GM19025 (cell line): ENCODE results near the gene ERBB4.
"Not testable (repeated sequence)": the region's sequence is repeated elsewhere in the genome, so short reads cannot be mapped to it uniquely, and the experiment has no call there.

ENCODE experiments used
- ATAC-seq: cut with Tn5 transposase; IDR thresholded peaks from one replicate; pipeline ENCODE4 v1.9.1; 2021; ENCODE audit warnings: mild to moderate bottlenecking, low read depth, moderate library complexity; ENCODE audit not compliant: unreplicated experiment

The ERBB4 gene

DNA sequence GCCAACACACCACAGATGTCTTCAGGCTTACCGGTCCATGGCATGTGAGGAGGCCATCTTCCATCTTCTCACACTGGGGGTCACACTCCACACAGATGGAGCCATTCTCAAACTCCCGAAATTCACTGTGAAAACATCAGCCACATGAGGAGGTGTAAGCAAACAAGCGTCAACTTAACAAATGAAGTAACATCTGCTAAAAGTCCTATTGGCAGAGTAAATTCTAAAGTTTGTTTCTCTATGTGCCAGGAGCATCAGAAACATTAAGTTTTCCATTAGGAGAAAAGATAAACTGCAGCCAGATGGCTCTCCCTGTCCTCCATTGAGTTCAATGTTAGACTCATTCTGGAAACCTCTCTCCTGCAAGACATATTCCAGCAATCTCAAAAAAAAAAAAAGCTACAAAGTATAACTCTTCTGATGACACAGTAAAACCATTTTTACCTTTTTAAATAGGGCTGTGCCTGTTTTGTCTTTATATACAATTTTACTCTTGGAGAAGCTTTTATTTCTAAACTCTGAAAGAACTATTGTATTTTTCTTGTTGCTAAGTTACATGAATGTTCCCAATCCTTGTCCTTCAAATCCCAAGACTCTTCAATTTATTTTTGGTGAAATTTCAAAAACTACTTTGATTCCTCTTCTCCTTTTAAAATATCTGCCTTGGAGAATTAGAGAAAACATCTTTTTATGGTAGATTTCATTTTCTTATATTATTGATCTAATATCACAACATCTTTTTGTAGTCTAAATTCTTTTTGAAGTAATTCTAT is 865.3 kb downstream of the ERBB4 start:
- ATAC-seq: no peak

DNA sequence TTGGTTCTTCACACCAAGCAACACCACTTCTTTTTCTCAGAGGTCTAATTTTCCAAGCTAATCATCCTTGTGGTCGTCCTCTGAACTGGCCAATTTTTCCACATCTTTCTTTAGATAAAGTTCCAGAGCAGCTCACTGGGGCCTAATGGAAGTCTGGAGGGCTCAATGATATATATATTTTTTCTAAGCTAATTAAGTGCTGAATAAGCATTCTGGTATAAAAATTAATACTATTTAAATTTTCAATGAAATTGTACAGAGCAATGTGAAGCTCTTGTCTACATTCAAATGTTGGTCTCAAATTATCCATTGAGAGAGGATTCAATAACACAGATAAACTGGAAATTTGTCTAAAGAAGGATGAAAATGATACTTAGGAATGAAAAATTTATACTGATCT is 866.6 kb downstream of the ERBB4 start:
- no peak for ATAC-seq

DNA sequence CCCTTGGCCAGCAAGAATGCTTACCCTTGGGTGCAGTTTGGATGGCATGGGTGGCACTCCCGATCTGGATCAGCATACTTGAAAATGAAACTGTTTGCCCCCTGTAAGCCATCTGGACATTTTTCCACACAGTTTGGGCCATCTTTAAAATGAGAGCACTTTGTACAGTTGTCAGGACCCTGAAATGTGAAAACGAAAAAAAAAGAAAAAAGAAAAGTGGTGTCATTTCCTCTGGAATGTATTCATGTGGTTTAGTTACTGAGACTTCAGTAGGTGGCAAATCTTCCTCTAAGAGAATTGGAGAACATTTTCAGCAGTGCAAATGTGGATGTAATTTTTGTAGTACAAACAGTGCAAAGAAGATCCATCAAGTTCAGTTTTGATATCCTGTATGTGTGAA is 873.3 kb downstream of the ERBB4 start:
- ATAC-seq: no peak

DNA sequence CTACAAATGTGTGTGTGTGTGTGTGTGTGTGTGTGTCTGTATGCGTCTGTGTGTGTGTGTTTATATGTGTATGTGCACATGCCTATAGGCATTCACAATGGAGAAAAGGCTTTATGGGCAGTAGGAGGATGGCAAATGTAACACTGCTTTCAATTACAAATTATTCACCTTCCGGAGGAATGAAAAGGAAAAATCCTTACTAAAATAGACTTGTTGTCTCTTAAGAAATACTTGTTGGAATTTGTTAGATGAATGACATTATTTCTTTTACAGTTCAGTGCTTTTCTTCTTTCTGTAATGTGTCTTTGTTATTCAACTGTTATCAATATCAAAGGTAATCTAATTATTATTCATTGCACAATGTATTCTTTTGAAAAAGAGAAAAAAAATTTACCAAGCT is 874.3 kb downstream of the ERBB4 start:
- no peak for ATAC-seq

DNA sequence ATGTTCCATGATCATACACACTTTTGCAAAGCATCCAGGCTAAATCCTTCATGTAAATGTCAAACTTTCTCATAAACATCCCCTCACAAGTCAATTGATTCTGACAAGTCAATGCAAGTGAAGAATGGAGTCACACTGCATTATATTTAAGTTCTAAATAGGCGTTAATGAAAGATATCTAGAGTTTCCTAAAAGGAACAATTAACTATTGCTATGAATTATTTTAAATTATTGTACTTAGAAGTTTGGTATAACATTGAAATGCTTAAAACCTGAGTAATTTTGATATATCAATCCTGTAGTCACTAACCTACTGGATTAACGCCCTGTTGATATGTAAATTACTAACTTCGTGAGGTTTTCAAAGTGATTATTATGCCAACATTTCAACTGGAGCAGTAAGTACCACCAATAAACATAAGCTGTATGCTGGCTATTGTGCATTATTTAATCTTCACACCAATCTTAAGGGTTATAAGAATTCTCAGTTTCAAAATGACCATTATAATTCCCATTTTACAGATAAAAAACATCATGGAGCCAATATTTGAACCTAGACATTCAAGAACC is 884.3 kb downstream of the ERBB4 start:
- no peak for ATAC-seq

DNA sequence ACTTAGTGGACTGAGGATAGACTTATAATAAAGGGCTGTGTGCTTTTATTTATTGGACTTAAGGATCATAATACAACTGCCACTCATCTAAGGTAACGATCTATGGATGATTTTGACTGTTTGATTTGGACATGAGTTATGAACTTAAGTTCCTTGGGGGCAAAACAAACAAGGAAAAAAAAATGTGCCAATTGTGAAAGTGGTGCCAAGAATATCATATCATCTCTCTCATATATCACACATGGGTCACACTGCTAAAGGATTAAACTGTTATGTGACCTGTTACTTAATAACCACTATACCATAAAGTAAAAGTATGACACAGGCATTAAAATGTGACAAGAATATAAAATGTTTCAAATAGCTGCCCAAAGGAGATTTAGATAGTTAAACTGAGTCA is 886.3 kb downstream of the ERBB4 start:
- no peak for ATAC-seq

DNA sequence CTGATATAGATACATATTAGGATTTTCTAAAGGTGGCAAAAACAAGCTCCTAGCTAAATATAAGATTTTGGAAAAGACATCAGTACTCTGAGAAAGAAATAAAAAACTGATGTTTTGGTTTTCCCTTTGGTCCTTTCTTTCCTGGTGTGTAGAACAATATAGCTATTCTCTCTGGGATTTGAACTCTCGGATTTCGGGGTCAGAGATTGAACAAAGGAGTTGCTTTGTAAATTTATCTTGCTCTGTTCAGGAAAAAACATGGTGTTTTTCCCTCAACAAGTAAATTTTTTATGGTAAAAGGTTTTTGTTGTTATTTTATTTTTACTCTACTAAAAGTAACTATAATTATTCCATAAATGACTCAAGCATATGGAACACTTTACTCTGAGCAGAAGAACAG is 889.3 kb downstream of the ERBB4 start:
- ATAC-seq: no peak

DNA sequence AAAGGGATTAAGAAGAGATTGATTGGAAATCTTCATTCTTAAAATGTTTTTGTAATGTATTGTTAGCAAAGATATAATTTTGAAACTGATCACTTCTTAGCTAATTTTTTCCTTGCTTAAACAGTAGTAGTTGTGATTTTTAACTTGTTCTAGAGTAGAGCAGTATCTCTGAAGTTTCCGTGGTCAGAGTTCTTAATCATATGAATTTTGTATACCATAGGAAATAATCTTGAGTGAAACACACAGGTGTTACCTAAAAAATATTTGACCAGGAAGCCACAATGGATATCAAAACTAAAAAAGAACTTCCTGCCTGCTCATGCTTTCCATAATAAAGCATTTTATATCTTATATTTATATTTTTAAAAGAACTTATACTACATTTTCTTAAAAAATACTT is 907.1 kb downstream of the ERBB4 start:
- ATAC-seq: no peak

DNA sequence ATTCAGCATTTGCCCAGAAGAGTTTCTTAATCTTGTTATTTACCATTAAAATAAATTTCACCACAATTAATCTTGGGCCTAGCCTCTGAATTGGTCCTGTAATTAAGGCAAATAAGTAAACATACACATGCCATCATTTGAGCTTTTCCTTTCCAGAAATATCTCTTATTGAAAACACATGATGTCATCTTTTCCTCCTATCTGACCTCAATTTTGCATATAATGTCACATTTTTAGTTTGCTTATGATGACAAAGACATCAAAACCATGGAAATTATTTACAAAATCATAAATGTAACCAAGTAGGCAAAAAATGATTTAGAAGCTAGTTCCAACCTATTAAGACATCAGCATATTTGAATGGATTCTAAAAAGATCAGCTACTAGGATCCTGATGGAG is 915.5 kb downstream of the ERBB4 start:
- ATAC-seq: no peak

DNA sequence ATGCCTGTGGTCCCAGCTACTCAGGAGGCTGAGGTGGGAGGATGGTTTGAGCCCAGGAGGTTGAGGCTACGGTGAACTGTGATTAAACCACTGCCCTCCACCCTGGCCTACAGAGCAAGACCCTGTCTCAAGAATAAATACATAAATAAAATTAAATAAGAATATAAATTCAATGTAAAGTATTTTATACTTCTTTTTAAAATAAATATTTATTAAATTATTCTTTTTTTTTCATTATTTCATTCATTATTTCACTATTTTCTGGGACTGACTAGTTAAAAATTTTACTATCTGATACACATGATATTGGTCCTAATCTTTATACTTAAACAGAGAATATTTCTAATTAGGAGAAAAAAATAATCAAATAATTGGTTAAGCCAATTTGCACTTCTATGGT is 917.6 kb downstream of the ERBB4 start:
- no peak for ATAC-seq

DNA sequence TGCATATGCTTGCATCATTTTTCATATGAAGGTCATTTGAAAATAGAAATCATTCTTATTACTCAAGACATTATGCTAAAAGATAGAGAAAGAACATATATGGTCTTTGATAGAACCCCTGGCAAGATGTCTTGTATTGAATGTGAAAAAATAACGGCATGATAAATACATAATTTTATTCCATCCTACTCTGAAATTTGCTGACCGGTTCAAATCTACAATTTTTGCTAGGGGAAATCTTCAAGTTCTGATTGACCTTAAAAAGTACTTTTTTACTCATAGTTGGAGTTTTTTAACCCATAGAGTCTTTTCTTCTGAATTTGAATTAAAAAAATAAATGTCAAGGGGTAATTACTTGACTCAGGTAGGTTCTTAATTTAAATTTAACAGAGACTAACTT is 920.8 kb downstream of the ERBB4 start:
- ATAC-seq: no peak

DNA sequence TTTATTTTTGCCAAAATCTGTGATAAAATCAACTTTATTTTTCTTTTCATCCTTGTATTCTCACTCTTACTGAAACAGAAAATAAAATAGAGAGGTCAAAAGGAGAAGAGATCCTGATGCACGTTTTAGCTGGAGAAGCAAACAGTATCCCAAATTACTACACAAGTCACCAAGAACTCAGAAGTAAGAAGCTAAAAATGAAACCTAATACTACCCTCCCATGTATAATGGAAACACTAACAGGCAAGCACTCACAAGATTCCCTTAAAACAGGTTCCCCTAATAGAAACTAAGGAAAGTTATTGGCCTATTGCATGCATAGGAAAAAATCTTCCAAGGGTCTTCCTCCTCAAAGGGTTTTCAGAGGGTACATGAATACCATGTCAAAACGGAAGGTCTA is 927.0 kb downstream of the ERBB4 start:
- no peak for ATAC-seq

DNA sequence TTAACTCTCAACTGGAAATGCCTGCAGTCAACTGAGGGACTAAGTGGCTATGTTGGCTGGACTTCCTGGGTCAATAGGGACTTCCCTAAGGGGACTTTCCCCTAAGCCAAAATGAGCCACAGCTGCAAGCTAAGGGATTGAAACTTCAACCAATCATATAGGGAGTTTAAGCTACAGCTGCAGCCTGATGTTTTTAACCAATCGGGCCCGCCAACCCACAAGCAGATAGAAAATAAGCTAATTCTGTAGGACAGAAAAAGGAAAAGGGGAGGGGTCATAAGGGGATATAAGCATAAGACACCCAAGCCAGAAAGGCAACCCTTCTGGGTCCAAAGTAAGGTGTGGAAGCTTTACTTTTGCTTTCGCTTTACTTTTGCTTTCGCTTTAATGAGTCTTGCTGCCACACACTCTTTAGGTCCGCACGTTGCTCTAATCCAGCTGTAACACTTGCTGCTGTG is 927.5 kb downstream of the ERBB4 start:
- ATAC-seq: no peak

DNA sequence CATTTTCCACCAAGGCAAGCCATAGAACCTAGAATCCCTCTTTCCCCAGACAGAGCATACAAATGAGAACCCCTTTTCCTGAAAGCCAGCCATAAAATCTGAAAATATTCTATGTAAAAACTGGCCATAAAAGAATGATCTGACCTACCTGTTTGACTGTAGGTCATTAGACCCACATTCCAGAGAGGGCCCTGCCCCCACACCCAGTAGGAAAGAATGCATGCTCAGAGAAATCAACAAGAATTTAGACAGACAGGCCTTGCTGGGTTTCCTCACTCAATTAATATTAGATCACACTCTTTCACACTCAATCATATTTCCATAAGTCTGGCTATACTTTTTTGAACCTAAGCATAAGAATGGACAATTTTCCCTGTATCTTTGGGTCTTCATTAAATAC is 929.5 kb downstream of the ERBB4 start:
- no peak for ATAC-seq

DNA sequence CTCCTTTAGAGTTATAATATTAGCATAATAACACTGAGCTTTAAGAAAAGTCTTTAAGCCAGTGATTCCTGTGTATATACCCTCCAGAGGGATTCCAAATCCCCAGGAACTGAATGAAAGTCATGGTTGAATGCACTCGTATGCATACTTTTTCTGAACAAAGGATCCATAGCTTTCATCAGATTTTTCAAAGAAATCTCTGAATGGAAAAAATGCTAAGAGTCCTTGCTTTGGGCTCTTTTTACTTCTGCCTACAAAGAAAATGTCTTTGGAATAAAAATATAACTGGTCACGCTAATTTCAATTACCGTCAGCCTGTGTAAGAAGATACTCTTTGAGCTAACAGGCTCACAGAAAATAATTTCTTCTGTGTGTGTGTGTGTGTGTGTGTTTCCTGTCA is 939.5 kb downstream of the ERBB4 start:
- no peak for ATAC-seq

DNA sequence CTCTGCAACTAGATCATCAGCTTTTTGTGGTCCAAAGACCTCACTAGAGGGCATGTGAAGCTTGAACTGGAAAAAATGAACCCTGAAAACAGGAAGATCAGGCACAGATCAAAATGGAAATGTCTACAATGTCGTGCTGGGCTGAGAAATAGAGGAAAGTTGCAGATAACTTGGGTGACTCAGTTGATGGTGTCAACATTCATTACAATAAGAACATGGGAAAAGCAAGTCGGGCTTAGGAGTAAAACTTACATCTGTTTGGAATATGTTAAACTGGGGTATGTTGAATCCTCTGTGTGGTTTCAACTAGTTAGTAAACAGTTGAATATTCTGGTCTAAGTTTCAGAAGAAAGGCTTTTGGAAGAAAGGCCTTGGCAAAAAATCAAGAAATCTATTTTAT is 940.4 kb downstream of the ERBB4 start:
- ATAC-seq: no peak

DNA sequence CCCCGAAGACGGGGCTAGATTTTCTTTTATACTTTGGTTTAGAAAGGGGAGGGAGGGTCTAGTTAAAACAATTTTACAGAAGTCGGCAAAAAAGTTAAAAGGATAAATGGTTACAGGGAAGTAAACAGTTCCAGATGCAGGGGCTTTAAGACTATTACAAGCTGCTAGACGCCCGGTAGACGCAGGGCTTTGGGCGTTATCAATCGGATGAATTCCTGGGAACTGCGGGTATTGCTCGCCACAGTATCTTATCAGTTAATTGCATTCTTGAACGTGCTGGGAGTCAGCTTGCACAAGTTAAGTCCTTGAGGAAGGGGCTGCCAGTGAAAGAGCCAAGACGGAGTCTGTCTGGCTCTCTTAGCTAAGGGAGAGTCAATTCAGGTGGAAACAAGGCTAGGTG is 946.6 kb downstream of the ERBB4 start:
- ATAC-seq: not testable (repeated sequence)

DNA sequence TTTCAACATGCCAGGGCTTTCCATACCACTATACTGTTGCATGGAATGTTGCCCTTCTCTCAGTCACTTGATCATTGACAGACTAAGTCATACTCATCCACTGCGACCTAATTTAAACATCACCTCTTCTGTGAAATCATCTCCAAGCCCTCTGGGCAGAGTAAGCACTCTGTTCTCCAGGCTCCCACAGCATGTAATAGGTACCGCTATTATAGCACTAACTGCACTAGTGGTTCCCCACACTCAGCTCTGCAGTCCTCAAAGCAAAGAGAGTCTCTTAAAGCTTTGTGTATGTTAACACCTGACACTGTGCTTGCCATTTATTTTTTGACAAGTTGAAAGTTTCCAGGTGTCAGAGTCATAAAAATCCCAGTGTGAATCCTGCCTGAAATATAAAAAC is 947.2 kb downstream of the ERBB4 start:
- no peak for ATAC-seq

DNA sequence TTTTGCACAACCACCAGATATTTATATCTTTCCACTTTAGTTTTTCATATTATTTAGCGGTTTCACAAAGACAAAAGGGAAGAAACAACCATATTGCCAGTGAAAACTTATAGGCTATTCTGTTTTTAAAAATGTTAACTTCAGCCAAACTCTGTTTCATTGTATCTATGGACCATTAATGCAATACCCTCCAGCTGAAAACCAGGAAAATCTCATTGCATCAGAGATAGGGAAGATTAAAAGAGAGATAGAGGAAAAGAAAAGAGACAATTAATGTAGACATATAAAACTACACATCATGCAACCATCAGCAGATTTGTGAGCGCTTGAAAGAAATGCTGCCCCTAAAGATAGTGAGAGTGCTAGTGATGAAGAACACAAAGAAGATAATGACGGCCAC is 970.2 kb downstream of the ERBB4 start:
- no peak for ATAC-seq

DNA sequence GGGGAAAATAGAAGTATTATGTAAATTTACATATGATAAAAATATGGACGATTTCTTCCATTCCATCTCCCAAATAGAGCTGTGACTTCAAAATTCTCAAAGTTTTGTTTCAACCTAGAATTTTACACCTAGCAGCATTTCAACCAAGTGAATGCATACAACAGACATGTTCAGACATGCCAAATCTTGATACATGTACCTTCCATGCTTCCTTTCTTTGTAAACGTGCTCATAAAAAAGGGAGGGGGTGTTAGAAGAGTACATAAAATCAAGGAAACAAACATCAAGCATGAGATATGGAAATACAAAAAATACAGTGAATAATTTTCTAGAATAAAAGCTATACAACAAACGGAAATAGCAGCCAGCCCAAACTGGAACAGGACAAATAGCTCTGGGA is 974.2 kb downstream of the ERBB4 start:
- ATAC-seq: no peak

DNA sequence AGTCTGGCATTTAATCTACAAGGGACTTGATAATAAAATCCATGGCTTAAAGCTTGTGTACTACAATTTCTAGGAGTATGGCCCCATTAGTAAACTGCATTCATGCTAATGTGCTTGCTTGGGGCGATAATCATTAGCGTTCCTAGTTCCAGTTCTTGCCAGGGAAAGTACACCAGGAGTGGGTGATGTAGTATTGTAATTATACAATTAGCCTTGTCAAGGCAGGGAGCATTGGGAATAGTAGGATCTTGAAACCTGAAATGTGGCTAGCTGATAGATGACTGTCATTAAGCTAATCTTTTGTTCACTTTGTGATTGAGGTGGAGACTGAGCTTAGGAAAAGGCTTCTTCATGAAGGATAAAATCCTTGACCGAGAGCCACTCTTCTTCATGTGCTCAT is 993.0 kb downstream of the ERBB4 start:
- ATAC-seq: no peak

DNA sequence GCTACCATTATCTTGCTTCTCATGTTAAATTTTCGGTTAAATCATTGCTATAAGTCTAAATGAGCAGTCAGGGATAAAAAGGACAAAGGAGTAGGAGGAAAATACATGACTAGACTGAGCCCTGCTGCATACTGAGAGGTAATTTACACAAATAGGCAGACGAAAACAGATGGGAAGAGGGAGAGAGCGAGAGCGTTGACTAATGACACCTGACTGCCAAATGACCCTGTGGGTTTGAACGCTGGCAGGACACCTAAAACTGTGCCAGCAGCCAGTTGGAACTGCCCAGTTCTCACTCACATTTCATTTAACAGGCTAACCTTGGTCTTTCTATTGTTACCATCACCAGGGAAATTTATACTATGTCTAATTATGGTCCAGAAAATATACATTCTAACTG is 1004.0 kb downstream of the ERBB4 start:
- no peak for ATAC-seq
